HG03354 (cell line): Measurements from ENCODE around the gene NUPR2.
"Not testable (repeated sequence)": the region's sequence is repeated elsewhere in the genome, so short reads cannot be mapped to it uniquely, and the experiment has no call there.

Experiments
- ATAC-seq: cut with Tn5 transposase; IDR thresholded peaks from one replicate; pipeline ENCODE4 v1.9.1; 2021; ENCODE audit warnings: mild to moderate bottlenecking; ENCODE audit not compliant: unreplicated experiment, poor library complexity, severe bottlenecking

Gene NUPR2

DNA sequence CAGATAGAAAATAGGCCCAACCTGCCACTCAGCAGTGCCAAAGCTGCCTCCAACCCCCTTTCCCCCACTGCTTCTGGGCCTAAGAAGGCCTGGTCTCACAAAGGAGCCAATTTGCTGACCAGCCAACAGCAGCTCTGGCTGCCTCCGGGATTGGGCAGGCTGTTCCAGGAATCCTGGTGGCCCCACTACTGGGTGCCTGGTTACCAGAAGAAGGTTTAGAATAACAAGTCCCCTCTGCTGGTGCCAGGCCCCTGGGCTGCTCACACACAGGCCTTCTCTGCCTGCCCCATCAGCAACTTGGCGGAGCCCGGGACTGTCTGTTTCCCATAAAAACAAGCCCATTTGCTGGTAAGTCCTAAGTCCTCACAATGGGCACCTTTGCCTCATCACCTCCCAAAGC lies 24.6 kb downstream of the NUPR2 start:
- ATAC-seq: no peak

- no peak for ATAC-seq
Observed at GRCh38 chr7:56087445-56087844, 28.8 kb downstream of the NUPR2 start.

DNA sequence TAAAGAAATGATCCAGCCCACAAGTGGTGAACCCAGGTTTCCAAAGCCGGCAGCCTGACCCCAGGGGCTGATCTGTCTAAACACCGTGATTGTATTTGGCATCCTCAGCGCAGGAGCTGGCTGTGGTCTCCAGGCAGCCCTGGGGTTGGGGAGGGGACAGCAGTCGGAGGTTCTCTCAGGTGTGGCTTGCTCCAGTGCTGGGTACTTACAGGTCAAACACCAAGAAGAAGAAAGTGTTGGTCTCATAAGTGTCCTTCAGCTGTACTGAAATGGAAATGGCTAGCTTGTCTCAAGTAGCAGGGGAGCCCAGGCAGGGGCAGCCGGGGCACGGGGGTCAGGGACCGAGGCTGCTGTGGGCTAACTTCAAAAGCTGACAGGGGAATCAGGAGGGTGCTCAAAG lies 29.5 kb downstream of the NUPR2 start:
- no peak for ATAC-seq

DNA sequence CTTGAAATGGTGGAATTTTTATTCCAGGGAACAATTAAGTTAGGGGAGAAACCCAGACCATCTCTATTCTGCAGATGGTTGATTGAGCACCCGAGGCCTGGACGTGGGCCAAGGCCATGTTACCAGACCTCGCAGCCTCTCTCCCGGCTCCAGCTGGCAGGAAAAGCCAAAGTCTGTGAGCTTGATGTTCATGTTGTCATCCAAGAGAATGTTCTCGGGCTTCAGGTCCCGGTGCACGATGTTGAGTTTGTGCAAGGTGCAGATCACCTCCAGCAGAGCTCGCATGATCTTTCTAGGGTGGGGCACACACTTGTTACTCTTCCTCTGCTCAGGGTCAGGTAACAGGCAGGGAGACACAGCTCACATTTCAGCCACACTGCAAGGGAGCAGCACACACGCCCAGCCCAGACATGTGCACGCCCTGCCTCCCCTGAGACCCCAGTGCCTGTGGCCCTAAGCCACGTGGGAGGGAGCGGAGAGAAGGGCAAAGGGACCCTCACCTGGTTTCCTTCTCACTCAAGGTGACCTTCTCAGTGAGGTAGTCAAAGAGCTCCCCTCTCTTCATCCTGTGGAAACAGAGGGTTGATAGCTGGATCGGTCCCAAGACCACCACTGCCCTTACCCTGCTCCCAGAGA lies 32.9 kb downstream of the NUPR2 start:
- ATAC-seq: no peak

GRCh38 chr7:56081626-56082340 lies 34.4 kb downstream of the NUPR2 start:
- ATAC-seq: no peak

- ATAC-seq: not testable (repeated sequence)
Observed at GRCh38 chr7:56080726-56081435, 35.3 kb downstream of the NUPR2 start.

DNA sequence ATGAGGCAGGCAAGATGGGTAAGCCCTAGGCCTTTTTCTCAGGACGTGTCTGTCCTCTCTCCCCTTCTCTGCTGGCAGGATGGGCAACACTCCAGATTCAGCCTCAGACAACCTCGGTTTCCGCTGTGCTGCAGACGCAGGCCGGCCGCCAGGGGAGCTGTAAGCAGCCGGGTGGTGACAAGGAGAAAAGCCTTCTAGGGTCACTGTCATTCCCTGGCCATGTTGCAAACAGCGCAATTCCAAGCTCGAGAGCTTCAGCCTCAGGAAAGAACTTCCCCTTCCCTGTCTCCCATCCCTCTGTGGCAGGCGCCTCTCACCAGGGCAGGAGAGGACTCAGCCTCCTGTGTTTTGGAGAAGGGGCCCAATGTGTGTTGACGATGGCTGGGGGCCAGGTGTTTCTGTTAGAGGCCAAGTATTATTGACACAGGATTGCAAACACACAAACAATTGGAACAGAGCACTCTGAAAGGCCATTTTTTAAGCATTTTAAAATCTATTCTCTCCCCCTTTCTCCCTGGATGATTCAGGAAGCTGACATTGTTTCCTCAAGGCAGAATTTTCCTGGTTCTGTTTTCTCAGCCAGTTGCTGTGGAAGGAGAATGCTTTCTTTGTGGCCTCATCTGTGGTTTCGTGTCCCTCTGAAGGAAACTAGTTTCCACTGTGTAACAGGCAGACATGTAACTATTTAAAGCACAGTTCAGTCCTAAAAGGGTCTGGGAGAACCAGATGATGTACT lies 36.6 kb downstream of the NUPR2 start:
- no peak for ATAC-seq

DNA sequence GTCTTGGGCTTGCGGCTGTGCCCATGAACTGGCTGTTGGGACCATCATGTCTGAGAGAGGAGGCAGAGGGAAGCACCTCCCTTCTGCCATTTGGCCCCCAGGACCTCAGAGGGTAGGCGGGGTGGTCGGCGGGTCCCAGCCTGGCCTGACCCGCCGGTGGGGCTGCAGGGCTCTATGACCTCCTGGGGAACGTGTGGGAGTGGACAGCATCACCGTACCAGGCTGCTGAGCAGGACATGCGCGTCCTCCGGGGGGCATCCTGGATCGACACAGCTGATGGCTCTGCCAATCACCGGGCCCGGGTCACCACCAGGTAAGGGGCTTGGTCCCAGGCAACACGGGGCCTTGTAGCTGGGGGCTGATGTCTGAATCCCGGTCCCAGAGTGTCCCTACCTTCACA lies 38.0 kb downstream of the NUPR2 start:
- ATAC-seq: no peak

DNA sequence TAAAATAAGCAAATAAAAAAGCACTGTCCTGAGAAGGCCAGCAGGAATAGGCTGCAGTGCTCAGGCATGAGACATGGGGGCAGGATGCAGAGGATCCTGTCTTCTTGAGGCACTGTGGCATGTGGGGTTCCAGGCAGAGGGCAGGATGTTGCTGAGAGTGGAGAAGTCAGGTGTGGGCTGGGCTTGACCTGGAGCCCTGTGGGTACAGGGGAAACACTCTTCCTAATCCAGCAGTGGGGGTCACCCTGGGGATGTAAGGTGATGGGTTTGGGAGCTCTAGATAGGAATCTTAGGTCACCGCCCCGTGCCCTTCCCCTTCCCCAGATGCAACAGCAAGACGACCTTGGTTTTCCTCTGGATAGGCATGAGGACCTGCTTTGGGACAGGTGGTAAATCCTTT lies 38.5 kb downstream of the NUPR2 start:
- ATAC-seq: no peak

DNA sequence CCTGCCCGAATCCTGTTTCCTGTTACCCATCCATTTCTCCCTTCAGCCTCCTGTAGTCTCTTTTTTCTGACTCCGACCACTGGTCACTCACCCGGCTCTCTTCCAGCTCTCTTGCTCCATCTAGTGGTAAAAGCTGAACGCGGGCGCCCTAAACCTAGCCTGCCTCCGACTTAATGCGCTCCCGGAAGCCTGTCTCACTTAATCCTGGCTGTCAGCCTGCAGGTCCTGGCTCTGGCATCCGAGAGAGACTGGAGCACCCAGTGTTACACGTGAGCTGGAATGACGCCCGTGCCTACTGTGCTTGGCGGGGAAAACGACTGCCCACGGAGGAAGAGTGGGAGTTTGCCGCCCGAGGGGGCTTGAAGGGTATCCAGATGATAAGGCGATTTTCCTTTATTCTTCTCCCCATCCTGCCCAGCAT lies 41.8 kb downstream of the NUPR2 start:
- ATAC-seq: peak; percentile 94

DNA sequence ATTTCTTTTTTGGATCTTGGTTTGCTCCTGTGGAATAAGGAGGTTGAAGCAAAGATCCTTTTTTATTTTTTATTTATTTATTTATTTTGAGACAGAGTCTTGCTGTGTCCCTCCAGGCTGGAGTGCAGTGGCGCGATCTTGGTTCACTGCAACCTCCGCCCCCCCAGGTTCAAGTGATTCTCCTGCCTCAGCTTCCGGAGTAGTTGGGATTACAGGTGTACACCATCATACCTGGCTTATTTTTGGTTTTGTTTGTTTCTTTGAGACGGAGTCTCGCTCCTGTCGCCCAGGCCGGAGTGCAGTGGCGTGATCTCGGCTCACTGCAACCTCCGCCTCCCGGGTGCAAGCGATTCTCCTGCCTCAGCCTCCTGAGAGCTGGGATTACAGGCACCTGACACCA lies 49.8 kb downstream of the NUPR2 start:
- ATAC-seq: not testable (repeated sequence)
